OCI-LY7 (cell line): ENCODE results near the gene IGFN1. TPM values are rescaled to one million over a fixed set of nuclear protein-coding genes. Genes with fewer than 3 reads are reported as not detected.

Experiments used
- BruUV-seq: library from RNA; stranded (reverse); fragments of 400-500 nt; replicated peaks from 2 replicates; lab custom pipeline; 2021; lab: Mats Ljungman, UMichigan
- CTCF ChIA-PET: fragments of 300-600 bp; sonication (Branson Sonifier 250); formaldehyde crosslinking; loops from one replicate; lab custom pipeline; 2022; ENCODE audit warnings: antibody characterized with exemption; ENCODE audit not compliant: unreplicated experiment; lab: Charles Lee
- POLR2A ChIA-PET: fragments of 300-600 bp; sonication (Branson Sonifier 250); formaldehyde crosslinking; loops from one replicate; lab custom pipeline; 2022; ENCODE audit warnings: antibody characterized with exemption; lab: Charles Lee
- DNase-seq: peaks from one replicate; pipeline ENCODE4 v3.0.0-alpha.2; 2015; ENCODE audit warnings: low spot score
- H2AFZ ChIP-seq: fragments of 200-600 bp; sonication (generic), shearing (Covaris generic); 2 replicates; pipeline ENCODE4 v1.6.1; 2014; ENCODE audit warnings: mild to moderate bottlenecking, antibody characterized with exemption, low read length, moderate library complexity
- H3K27ac ChIP-seq: fragments of 200-600 bp; sonication (generic); 2 replicates; pipeline ENCODE4 v1.5.1; 2014; ENCODE audit warnings: mixed run types, low read depth, mild to moderate bottlenecking, moderate library complexity, low read length, inconsistent platforms; ENCODE audit not compliant: poor library complexity, severe bottlenecking
- H3K36me3 ChIP-seq: fragments of 200-600 bp; sonication (generic); 2 replicates; pipeline ENCODE4 v1.6.1; 2014; ENCODE audit warnings: mild to moderate bottlenecking, antibody characterized with exemption, low read length, moderate library complexity, mixed read lengths; ENCODE audit not compliant: insufficient read depth
- H3K4me1 ChIP-seq: fragments of 200-600 bp; sonication (generic); 2 replicates; pipeline ENCODE4 v1.5.1; 2014; ENCODE audit warnings: mild to moderate bottlenecking, low read length; ENCODE audit not compliant: insufficient read depth, poor library complexity, severe bottlenecking
- H3K4me2 ChIP-seq: fragments of 200-600 bp; sonication (generic); 2 replicates; pipeline ENCODE4 v1.6.1; 2014; ENCODE audit warnings: mild to moderate bottlenecking, low read length
- H3K4me3 ChIP-seq: fragments of 200-600 bp; sonication (generic); 2 replicates; pipeline ENCODE4 v1.5.1; 2014; ENCODE audit warnings: mild to moderate bottlenecking, low read depth, low read length; ENCODE audit not compliant: poor library complexity, severe bottlenecking
- H3K79me2 ChIP-seq: fragments of 200-600 bp; sonication (generic); 2 replicates; pipeline ENCODE4 v1.6.1; 2016; ENCODE audit warnings: low read depth, mild to moderate bottlenecking, low read length, moderate library complexity, mixed read lengths; ENCODE audit not compliant: insufficient read depth
- H3K9me2 ChIP-seq: fragments of 200-600 bp; sonication (generic); 2 replicates; pipeline ENCODE4 v1.6.1; 2016; ENCODE audit warnings: mild to moderate bottlenecking, low read length, mixed read lengths; ENCODE audit not compliant: insufficient read depth
- H3K9me3 ChIP-seq: fragments of 200-600 bp; sonication (generic); 2 replicates; pipeline ENCODE4 v1.6.1; 2014; ENCODE audit warnings: mild to moderate bottlenecking, mixed run types, low read length, mixed read lengths
- H4K20me1 ChIP-seq: fragments of 200-600 bp; sonication (generic); 2 replicates; pipeline ENCODE4 v1.6.1; 2014; ENCODE audit warnings: mild to moderate bottlenecking, antibody characterized with exemption, low read length, moderate library complexity, mixed read lengths; ENCODE audit not compliant: insufficient read depth
- CTCF ChIP-seq: fragments of 200-600 bp; sonication (generic); conservative IDR thresholded peaks from 2 replicates; pipeline ENCODE4 v1.5.1; 2014; ENCODE audit warnings: mild to moderate bottlenecking, antibody characterized with exemption, low read length, moderate library complexity, mixed read lengths
- EZH2phosphoT487 ChIP-seq: fragments of 200-600 bp; sonication (generic); IDR thresholded peaks from 2 replicates; pipeline ENCODE4 v1.6.1; 2018; ENCODE audit warnings: low read depth, borderline replicate concordance, mild to moderate bottlenecking, mixed run types, antibody characterized with exemption, low read length, moderate library complexity, mixed read lengths
- intact Hi-C: fragments of 100-400 bp; cut with micrococcal nuclease; formaldehyde crosslinking; loops from one replicate; pipeline ENCODE4 v1.10.0; 2022; ENCODE audit not compliant: unreplicated experiment
- total RNA-seq, 2 experiments: library from RNA; depleted of rRNA in 1 of 2; stranded (reverse); fragments of >200 nt in 1 of 2; shearing (Covaris generic) in 1 of 2; gene quantifications; 2 replicates each; pipeline ENCODE4 v1.2.3, GENCODE V29; 2014 to 2022

Gene IGFN1
- total RNA-seq, 2 experiments from 2014 or later = not detected

DNA sequence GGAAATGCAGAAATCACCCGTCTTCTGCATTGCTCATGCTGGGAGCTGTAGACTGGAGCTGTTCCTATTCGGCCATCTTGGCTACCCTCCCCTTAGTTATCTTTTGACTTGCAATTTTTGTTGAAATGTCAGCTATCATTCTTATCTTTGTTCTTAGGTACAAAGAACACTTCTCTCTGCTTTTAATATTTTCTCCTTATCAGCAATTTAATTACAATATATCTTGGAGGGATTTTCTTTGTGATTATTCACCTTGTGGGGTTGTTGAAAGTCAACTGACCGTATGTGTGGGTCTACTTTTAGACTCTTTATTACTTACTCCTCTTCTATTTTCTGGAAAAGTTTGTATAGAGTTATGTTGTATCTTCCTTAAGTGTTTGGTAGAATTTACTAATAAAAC is 49.5 kb downstream of the IGFN1 start:
- no peaks in the 10 kb centered on the region for H3K36me3 ChIP-seq
- no peak for DNase-seq
- H4K20me1 ChIP-seq = no peaks in the 10 kb centered on the region
- TF ChIP-seq EZH2phosphoT487 (no peak), CTCF (no peak)
- no peak overlapping the region for H3K4me2 ChIP-seq
- no TSS peak for BruUV-seq
- no peak overlapping the region for H2AFZ ChIP-seq
- no peaks in the 10 kb centered on the region for H3K79me2 ChIP-seq
- intact Hi-C loops = loop anchor here (5.0 kb wide), 1 partner anchor 122 kb away; no protein-coding TSS in a partner anchor
- no peak overlapping the region for H3K27ac ChIP-seq
- ChIA-PET CTCF (no interaction called here), POLR2A (no interaction called here)
- H3K4me1 ChIP-seq = no peaks in the 10 kb centered on the region
- no peaks in the 10 kb centered on the region for H3K9me2 ChIP-seq
- no peak overlapping the region for H3K4me3 ChIP-seq
- no peaks in the 10 kb centered on the region for H3K9me3 ChIP-seq

GRCh38 chr1:201241736-201242135 is 51.1 kb downstream of the IGFN1 start:
- no peak overlapping the region for H3K4me3 ChIP-seq
- CTCF ChIA-PET = no interaction called here
- no peaks in the 10 kb centered on the region for H4K20me1 ChIP-seq
- no peak for TF ChIP-seq CTCF
- no peak for TF ChIP-seq EZH2phosphoT487
- no peaks in the 10 kb centered on the region for H3K4me1 ChIP-seq
- intact Hi-C loops = loop anchor here (5.0 kb wide), 1 partner anchor 121 kb away; no protein-coding TSS in a partner anchor
- no peak overlapping the region for H3K27ac ChIP-seq
- BruUV-seq = no TSS peak
- POLR2A ChIA-PET = no interaction called here
- no peaks in the 10 kb centered on the region for H3K9me3 ChIP-seq
- H2AFZ ChIP-seq = no peak overlapping the region
- H3K9me2 ChIP-seq = no peaks in the 10 kb centered on the region
- no peaks in the 10 kb centered on the region for H3K79me2 ChIP-seq
- no peaks in the 10 kb centered on the region for H3K36me3 ChIP-seq
- DNase-seq = no peak
- H3K4me2 ChIP-seq = no peak overlapping the region

GRCh38 chr1:201245082-201245481 is 54.5 kb downstream of the IGFN1 start:
- Histone ChIP-seq H3K9me3 (no peaks in the 10 kb centered on the region), H3K4me3 (no peak overlapping the region), H3K36me3 (no peaks in the 10 kb centered on the region), H3K79me2 (no peaks in the 10 kb centered on the region), H3K4me1 (no peaks in the 10 kb centered on the region), H4K20me1 (no peaks in the 10 kb centered on the region), H3K4me2 (no peak overlapping the region), H3K27ac (no peak overlapping the region), H3K9me2 (no peaks in the 10 kb centered on the region), H2AFZ (no peak overlapping the region)
- no TSS peak for BruUV-seq
- no peak for TF ChIP-seq CTCF
- TF ChIP-seq EZH2phosphoT487 = no peak
- POLR2A ChIA-PET = no interaction called here
- intact Hi-C loops = no loop called here
- no peak for DNase-seq
- CTCF ChIA-PET = no interaction called here
